GF-D8 (cell line): Measurements from ENCODE around the gene PUDP.
"Not testable (repeated sequence)": the region's sequence is repeated elsewhere in the genome, so short reads cannot be mapped to it uniquely, and the experiment has no call there.

Source experiments
- DNase-seq: peaks from one replicate; lab custom pipeline; 2025; lab: John Stamatoyannopoulos, UW

The PUDP gene

DNA sequence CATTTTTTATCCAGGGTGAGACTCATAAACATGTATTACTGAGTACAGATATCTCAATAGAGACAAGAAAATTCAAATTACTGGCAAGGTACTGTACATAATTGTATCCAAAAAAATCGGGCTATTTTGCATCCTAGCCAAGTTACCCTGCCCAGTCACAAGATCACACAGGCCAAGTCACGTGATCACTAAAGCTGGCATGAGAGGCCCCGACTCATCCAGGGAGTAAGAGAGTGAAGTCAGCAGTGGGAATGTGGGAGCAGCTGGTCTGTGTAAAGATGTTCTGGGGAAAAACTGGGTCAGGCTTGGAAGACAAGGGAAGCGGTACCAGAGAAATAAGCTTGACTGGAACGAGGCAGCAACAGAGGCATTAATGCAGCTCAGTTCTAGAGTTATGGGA is 119.7 kb downstream of the PUDP start:
- no peak for DNase-seq

GRCh38 chrX:7027071-7027470 is 120.9 kb downstream of the PUDP start:
- no peak for DNase-seq

- not testable (repeated sequence) for DNase-seq
Observed at GRCh38 chrX:7026365-7026764, 121.6 kb downstream of the PUDP start.

DNA sequence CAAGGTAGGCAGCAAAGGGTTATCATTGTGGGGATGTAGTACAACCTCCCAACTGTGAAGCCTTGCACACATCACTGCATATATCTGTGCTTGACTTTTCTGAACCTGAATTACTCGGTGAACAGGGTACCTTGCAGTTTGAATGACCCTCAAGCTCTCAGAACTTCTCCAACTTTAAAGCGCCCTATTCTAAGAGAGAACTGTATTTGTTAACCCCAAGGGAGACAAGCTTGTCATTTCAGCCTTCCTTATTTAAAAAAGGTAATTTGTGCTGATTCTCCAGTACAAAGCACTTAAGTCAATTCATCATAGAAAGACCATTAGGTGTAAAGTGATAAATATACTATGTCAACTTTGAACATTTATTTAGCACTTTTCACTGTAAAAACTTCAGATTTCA is 122.5 kb downstream of the PUDP start:
- no peak for DNase-seq

DNA sequence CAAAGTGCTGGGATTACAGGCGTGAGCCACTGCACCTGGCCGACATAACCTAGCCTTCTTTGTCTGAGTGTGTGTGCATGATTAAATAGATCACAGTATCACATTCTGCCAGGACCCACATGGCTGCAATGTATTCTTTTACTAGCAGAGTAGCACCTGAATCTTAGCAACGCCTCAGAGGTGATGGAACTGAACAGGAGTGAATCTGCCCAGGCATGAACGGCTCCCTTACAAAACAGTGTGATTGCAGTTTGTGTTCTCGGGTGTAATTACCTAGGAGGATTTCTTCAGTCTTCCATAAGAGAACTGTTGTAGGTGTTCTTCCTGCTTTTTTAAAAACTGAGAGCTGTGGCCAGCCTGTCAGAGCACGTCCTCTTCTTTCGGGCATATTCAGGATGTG is 123.1 kb downstream of the PUDP start:
- no peak for DNase-seq

- DNase-seq = not testable (repeated sequence)
Observed at GRCh38 chrX:7022996-7023395, 125.0 kb downstream of the PUDP start.

GRCh38 chrX:7021991-7022390 is 126.0 kb downstream of the PUDP start:
- no peak for DNase-seq

- no peak for DNase-seq
Observed at GRCh38 chrX:7019555-7019954, 128.4 kb downstream of the PUDP start.

GRCh38 chrX:7012262-7012834 is 135.6 kb downstream of the PUDP start:
- not testable (repeated sequence) for DNase-seq

DNA sequence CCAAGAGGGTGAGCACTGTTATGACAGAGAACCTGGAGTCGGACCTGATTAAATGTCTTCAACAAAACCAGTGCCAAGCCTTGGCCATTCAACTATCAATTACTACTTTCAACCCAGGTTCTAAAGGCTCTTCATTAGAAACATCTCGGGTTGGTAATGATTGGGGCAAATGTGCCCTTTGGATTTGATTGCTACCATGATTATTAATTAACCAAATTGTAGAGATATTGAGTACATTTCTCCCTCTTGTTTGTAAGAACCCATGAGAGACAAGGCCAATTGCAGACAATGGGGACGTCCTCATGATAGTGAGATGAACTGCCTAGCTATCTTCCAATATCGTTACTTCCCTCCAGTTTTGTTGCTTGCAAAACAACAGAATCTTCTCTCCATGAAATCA is 137.1 kb downstream of the PUDP start:
- not testable (repeated sequence) for DNase-seq

- not testable (repeated sequence) for DNase-seq
Observed at GRCh38 chrX:7007328-7007727, 140.6 kb downstream of the PUDP start.
